H54 (cell line): ENCODE measurements around the gene MYO10.
"Not testable (repeated sequence)": the region's sequence is repeated elsewhere in the genome, so short reads cannot be mapped to it uniquely, and the experiment has no call there.

Experiments used
- DNase-seq: peaks from one replicate; pipeline ENCODE4 v3.0.0; 2011; ENCODE audit warnings: low spot score, mixed read lengths; ENCODE audit not compliant: insufficient read length
- FAIRE-seq: peaks from 3 replicates; lab custom pipeline; 2011; peaks lifted over from hg19 to GRCh38; lab: Jason Lieb, UNC
- POLR2A ChIP-seq: IDR thresholded peaks from 2 replicates; pipeline ENCODE4 v1.6.1; 2011; ENCODE audit warnings: low read depth, mild to moderate bottlenecking, low read length

Gene MYO10

GRCh38 chr5:16736158-16736995, 199.7 kb downstream of the MYO10 start:
- TF ChIP-seq POLR2A = no peak
- FAIRE-seq = no peak
- no peak for DNase-seq

GRCh38 chr5:16735101-16736060, 200.7 kb downstream of the MYO10 start:
- no peak for TF ChIP-seq POLR2A
- FAIRE-seq = no peak
- no peak for DNase-seq

- DNase-seq = no peak
- no peak for TF ChIP-seq POLR2A
- no peak for FAIRE-seq
Measured at GRCh38 chr5:16733331-16734006, 202.6 kb downstream of the MYO10 start.

- no peak for FAIRE-seq
- TF ChIP-seq POLR2A = no peak
- no peak for DNase-seq
Measured at GRCh38 chr5:16732356-16732755, 203.7 kb downstream of the MYO10 start.

GRCh38 chr5:16727755-16728325, 208.2 kb downstream of the MYO10 start:
- no peak for TF ChIP-seq POLR2A
- FAIRE-seq (no peak), DNase-seq (no peak)

GRCh38 chr5:16726538-16726946, 209.5 kb downstream of the MYO10 start:
- FAIRE-seq (no peak), DNase-seq (no peak)
- TF ChIP-seq POLR2A = no peak

- DNase-seq (no peak), FAIRE-seq (no peak)
- no peak for TF ChIP-seq POLR2A
Measured at GRCh38 chr5:16725575-16725974, 210.5 kb downstream of the MYO10 start.

- TF ChIP-seq POLR2A = no peak
- FAIRE-seq = no peak
Measured at GRCh38 chr5:16723821-16724220, 212.3 kb downstream of the MYO10 start.

GRCh38 chr5:16722097-16722495, 214.0 kb downstream of the MYO10 start:
- FAIRE-seq (no peak), DNase-seq (no peak)
- TF ChIP-seq POLR2A = no peak

More at GRCh38 chr5:16723821-16724220, 212.3 kb downstream of the MYO10 start:
- no peak for DNase-seq

- TF ChIP-seq POLR2A = no peak
Measured at GRCh38 chr5:16721151-16722096, 214.7 kb downstream of the MYO10 start.

GRCh38 chr5:16718036-16718435, 218.1 kb downstream of the MYO10 start:
- not testable (repeated sequence) for DNase-seq, FAIRE-seq

More at GRCh38 chr5:16721151-16722096, 214.7 kb downstream of the MYO10 start:
- DNase-seq (no peak), FAIRE-seq (no peak)

- no peak for FAIRE-seq
- DNase-seq = no peak
- TF ChIP-seq POLR2A = no peak
Measured at GRCh38 chr5:16713386-16713928, 222.6 kb downstream of the MYO10 start.
